CD4-positive, alpha-beta memory T cell (primary cell): ENCODE data around the gene THAP12. TPM values are rescaled to one million over a fixed set of nuclear protein-coding genes. Genes with fewer than 3 reads are reported as not detected.
"Not testable (repeated sequence)": the region's sequence is repeated elsewhere in the genome, so short reads cannot be mapped to it uniquely, and the experiment has no call there.

Experiments
- CTCF ChIA-PET: fragments of 350-600 bp; sonication (Branson Sonifier 250); formaldehyde crosslinking; loops from one replicate; lab custom pipeline; 2021; ENCODE audit warnings: inconsistent platforms; ENCODE audit not compliant: partially characterized antibody; lab: Charles Lee
- POLR2A ChIA-PET: fragments of 350-600 bp; sonication (Branson Sonifier 250); formaldehyde crosslinking; loops from one replicate; lab custom pipeline; 2021; ENCODE audit not compliant: partially characterized antibody; lab: Charles Lee
- DNase-seq, 5 donors: peaks; one replicate each; pipeline versions ENCODE4 v3.0.0 to v3.0.0-alpha.2; 2020 to 2022; ENCODE audit warnings: mixed read lengths in 1 of 5
- H3K27ac ChIP-seq: one replicate; pipeline ENCODE4 v1.7.0; 2013; ENCODE audit warnings: low read depth, low read length
- H3K27me3 ChIP-seq: 2 replicates; pipeline ENCODE4 v1.7.0; 2013; ENCODE audit warnings: mild to moderate bottlenecking, low read length, moderate library complexity; ENCODE audit not compliant: insufficient read depth
- H3K36me3 ChIP-seq: 2 replicates; pipeline ENCODE4 v1.7.0; 2013; ENCODE audit warnings: mild to moderate bottlenecking, low read length, moderate library complexity; ENCODE audit not compliant: insufficient read depth
- H3K4me1 ChIP-seq: 2 replicates; pipeline ENCODE4 v1.7.0; 2013; ENCODE audit warnings: mild to moderate bottlenecking, low read length, moderate library complexity; ENCODE audit not compliant: insufficient read depth
- H3K4me3 ChIP-seq, 2 donors: one replicate each; pipeline ENCODE4 v1.7.0; 2013; ENCODE audit warnings: low read length in 2 of 2, mild to moderate bottlenecking in 1 of 2
- H3K9me3 ChIP-seq, 2 donors: one replicate each; pipeline ENCODE4 v1.7.0; 2013; ENCODE audit warnings: low read length in 2 of 2, control low read depth in 1 of 2; ENCODE audit not compliant: control insufficient read depth in 1 of 2
- H3K27ac Mint-ChIP-seq, 7 donors: one replicate each; pipeline ENCODE4 v1.8.0; 2020 to 2021; ENCODE audit warnings: mixed read lengths in 7 of 7, mild to moderate bottlenecking in 6 of 7, inconsistent platforms in 3 of 7, moderate library complexity in 3 of 7
- H3K27me3 Mint-ChIP-seq, 2 donors: one replicate each; pipeline ENCODE4 v1.8.0; 2020 to 2021; ENCODE audit warnings: mixed read lengths in 2 of 2
- H3K36me3 Mint-ChIP-seq, 2 donors: one replicate each; pipeline ENCODE4 v1.8.0; 2020 to 2021; ENCODE audit warnings: mixed read lengths in 2 of 2, inconsistent platforms in 1 of 2, mild to moderate bottlenecking in 1 of 2
- H3K4me1 Mint-ChIP-seq, 4 donors: one replicate each; pipeline ENCODE4 v1.8.0; 2020 to 2021; ENCODE audit warnings: mixed read lengths in 4 of 4, mild to moderate bottlenecking in 1 of 4
- H3K4me3 Mint-ChIP-seq, 8 donors: one replicate each; pipeline ENCODE4 v1.8.0; 2020 to 2021; ENCODE audit warnings: mixed read lengths in 8 of 8, mild to moderate bottlenecking in 7 of 8, moderate library complexity in 6 of 8, inconsistent platforms in 3 of 8
- H3K9me3 Mint-ChIP-seq, 8 donors: one replicate each; pipeline ENCODE4 v1.8.0; 2020 to 2021; ENCODE audit warnings: mixed read lengths in 8 of 8, mild to moderate bottlenecking in 5 of 8, inconsistent platforms in 3 of 8, moderate library complexity in 1 of 8
- intact Hi-C: fragments of 100-400 bp; cut with micrococcal nuclease; formaldehyde crosslinking; loops from one replicate; pipeline ENCODE4 v1.15.1; 2023
- polyA plus RNA-seq, 2 donors: library from polyadenylated mRNA; unstranded; fragments of 300-500 nt; fragmentation: Illumina TruSeq; gene quantifications; one replicate each; pipeline ENCODE4 v1.2.3, GENCODE V29; 2021
- total RNA-seq, 2 experiments: library from RNA; stranded (reverse); gene quantifications; one replicate each; pipeline ENCODE4 v1.2.3, GENCODE V29; 2021

THAP12 gene
- total and polyA plus RNA-seq, 4 experiments from 2014 or later: 53.7 to 76.2 (median 62.8) TPM

DNA sequence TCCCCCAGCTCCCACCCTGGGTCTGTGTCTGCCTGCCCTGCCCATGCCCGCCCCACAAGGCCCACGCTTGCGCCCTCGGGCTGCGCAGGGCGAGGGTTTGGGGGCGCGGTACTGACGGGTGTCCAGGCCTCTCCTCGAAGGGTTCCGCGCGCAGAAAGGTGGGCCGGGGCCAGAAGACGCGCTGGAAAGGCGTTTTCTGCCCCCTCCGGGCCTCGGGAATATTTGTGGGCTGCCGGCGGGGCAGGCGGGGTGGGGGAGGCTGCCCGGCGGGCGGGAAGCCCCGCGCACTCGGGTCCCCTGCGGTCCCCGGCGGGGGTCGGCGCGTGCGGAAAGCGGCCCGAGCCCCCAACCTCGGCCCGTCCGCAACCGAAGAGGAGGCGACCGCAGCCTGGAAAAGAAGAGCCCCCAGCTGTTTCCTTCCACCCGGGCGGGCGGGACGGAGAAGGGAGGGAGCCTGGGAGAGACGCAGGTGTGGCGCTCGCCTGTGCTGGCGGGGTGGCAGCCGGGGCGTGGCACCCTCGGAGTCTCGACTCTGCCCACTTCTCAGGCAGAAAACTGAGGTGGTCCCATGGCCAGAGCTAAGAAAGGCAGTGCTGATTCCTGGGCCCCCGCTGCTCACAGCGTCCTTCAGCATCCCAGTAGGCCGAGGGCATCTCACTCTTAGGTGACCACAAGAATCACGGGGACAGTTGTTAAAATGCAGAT is 59.0 kb downstream of the THAP12 start:
- Histone ChIP-seq H3K27ac (no peak overlapping the region), H3K9me3 (no peaks in the 10 kb centered on the region), H3K36me3 (no peaks in the 10 kb centered on the region), H3K4me1 (no peaks in the 10 kb centered on the region), H3K4me3 (no peak overlapping the region), H3K27me3 (peaks cover 8% of the 10 kb centered on the region)
- DNase-seq: no peak
- H3K4me1 Mint-ChIP-seq: peaks cover 0 to 15% (median 6%) of the 10 kb centered on the region in 4 donors
- H3K27ac Mint-ChIP-seq: no peak overlapping the region
- H3K9me3 Mint-ChIP-seq: no peaks in the 10 kb centered on the region
- CTCF ChIA-PET: interaction anchor here (0.8 to 8.9 kb wide), 6 partner anchors 14 to 520 kb away, joined by 3 to 288 read pairs (median 4); partner anchors contain the start of gene WNT11
- H3K27me3 Mint-ChIP-seq: peaks cover 27 to 31% of the 10 kb centered on the region in 2 donors
- POLR2A ChIA-PET: no interaction called here
- intact Hi-C loops: no loop called here
- H3K36me3 Mint-ChIP-seq: no peaks in the 10 kb centered on the region
- H3K4me3 Mint-ChIP-seq: no peak overlapping the region

DNA sequence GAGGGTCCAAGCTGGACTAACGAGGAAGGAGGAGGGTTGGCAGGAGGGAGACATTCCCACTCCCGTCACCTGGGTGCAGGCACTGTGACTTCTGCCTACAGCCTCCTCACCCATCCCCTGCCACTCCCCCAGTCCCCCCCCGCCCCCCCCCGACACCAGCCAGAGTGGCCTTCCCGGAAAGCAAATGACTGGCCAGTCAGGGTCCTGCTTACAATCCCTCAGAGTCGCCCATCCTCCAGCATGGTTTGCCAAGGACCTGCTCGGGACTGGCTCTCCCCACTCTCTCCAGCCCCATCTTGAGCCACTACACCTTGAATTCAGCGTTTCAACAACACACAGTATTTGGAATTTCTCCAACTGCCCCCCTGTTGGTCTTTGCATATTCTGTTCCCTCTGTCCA is 59.6 kb downstream of the THAP12 start:
- intact Hi-C loops: no loop called here

DNA sequence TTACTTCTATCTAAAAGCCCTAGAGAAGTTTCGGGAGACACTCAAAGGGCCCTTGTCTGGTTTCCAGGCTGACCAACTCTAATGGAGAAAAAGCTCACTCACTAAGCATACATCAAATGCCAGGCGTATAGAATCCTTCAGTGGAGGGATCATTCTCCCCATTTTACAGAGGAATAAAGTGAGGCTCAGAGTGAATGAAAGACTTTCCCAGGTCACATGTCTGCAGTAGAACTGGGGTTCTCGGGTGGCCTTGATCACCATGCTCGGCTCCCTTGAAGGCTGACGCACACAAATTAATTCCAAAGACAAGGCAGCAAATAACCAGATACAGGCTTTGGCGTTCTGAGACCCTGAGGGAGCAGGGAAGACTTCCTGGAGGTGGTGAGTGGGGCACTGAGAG is 60.0 kb downstream of the THAP12 start:
- intact Hi-C loops: no loop called here
- H3K4me3 Mint-ChIP-seq: no peak overlapping the region
- CTCF ChIA-PET: interaction anchor here (1.9 to 8.9 kb wide), 3 partner anchors 112 to 519 kb away, joined by 5 to 288 read pairs (median 46); partner anchors contain the start of gene WNT11

More for the DNA sequence above, 59.6 kb downstream of the THAP12 start:
- Histone ChIP-seq H3K27me3 (peaks cover 8% of the 10 kb centered on the region), H3K9me3 (no peaks in the 10 kb centered on the region), H3K27ac (no peak overlapping the region), H3K4me3 (no peak overlapping the region), H3K4me1 (no peaks in the 10 kb centered on the region), H3K36me3 (no peaks in the 10 kb centered on the region)
- no peak overlapping the region for H3K27ac Mint-ChIP-seq
- H3K27me3 Mint-ChIP-seq: peaks cover 27 to 31% of the 10 kb centered on the region in 2 donors
- H3K4me3 Mint-ChIP-seq: no peak overlapping the region
- no peaks in the 10 kb centered on the region for H3K36me3 Mint-ChIP-seq
- no peak for DNase-seq
- POLR2A ChIA-PET: no interaction called here
- H3K4me1 Mint-ChIP-seq: peaks cover 0 to 15% (median 6%) of the 10 kb centered on the region in 4 donors
- CTCF ChIA-PET: interaction anchor here (1.4 to 8.9 kb wide), 4 partner anchors 112 to 519 kb away, joined by 5 to 288 read pairs (median 26); partner anchors contain the start of gene WNT11
- H3K9me3 Mint-ChIP-seq: no peaks in the 10 kb centered on the region

DNA sequence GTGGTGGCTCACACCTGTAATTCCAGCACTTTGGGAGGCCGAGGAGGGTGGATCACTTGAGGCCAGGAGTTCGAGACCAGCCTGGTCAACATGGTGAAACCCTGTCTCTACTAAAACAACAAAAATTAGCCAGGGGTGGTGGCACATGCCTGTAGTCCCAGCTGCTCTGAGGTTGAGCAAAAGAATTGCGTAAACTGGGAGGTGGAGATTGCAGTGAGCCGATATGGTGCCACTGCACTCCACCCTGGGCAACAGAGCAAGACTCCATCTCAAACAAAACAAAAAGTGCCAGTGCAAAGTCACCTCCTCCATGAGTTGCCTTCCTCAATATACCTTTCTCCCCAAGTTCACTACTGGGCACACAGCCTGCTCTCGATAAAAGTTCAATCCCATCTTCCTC is 61.1 kb downstream of the THAP12 start:
- H3K9me3 Mint-ChIP-seq, DNase-seq, H3K4me1 ChIP-seq, H3K36me3 ChIP-seq, H3K27ac Mint-ChIP-seq, H3K36me3 Mint-ChIP-seq, H3K27me3 ChIP-seq, H3K4me3 ChIP-seq, H3K9me3 ChIP-seq, H3K27ac ChIP-seq, H3K4me3 Mint-ChIP-seq, intact Hi-C loops: not testable (repeated sequence)
- ChIA-PET CTCF (interaction anchor here (0.8 to 8.9 kb wide), 10 partner anchors 12 to 614 kb away, joined by 3 to 288 read pairs (median 4); partner anchors contain the start of gene WNT11), POLR2A (interaction anchor here (3.5 kb wide), 1 partner anchor 112 kb away, joined by 25 read pairs; no protein-coding TSS in a partner anchor)
- Mint-ChIP-seq H3K27me3 (peaks cover 24 to 27% of the 10 kb centered on the region in 2 donors), H3K4me1 (peaks cover 0 to 15% (median 6%) of the 10 kb centered on the region in 4 donors)

More for the DNA sequence above, 60.0 kb downstream of the THAP12 start:
- Histone ChIP-seq H3K9me3 (no peaks in the 10 kb centered on the region), H3K27me3 (peaks cover 8% of the 10 kb centered on the region), H3K36me3 (no peaks in the 10 kb centered on the region), H3K27ac (no peak overlapping the region), H3K4me1 (no peaks in the 10 kb centered on the region), H3K4me3 (no peak overlapping the region)
- peaks cover 27 to 31% of the 10 kb centered on the region in 2 donors for H3K27me3 Mint-ChIP-seq
- POLR2A ChIA-PET: no interaction called here
- no peak for DNase-seq
- H3K36me3 Mint-ChIP-seq: no peaks in the 10 kb centered on the region
- no peaks in the 10 kb centered on the region for H3K9me3 Mint-ChIP-seq
- H3K4me1 Mint-ChIP-seq: peaks cover 0 to 15% (median 6%) of the 10 kb centered on the region in 4 donors
- no peak overlapping the region for H3K27ac Mint-ChIP-seq

DNA sequence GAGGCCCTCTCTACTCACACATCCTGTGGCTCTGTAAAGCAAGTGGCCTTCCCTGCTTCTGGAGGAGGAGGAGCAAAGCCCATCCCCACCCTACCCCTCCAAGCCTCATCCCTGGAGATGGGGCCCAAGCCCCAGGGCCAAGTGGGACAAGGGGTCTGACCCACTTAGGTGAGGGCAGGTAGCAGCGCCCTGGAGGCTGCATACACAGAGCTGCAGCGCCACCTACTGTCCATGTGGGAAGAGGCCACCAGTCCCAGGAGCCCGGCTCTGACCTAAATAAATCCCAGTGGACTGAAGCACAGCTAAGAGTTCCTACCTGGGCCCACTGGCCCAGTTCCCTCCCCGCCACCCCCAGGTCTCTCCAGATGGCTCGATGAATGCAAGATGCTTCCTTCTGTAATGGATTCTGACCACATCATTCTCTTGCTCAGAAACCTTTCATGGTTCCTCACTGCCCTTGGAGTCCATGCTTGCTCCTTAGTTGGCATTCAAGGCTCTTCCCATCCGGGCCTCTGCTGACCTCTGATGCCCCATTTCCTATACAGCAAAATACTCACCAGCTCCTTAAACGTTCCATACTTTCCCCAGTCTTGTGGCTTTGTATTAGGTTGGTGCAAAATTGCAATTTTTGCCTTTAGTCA is 62.1 kb downstream of the THAP12 start:
- Histone ChIP-seq H3K9me3 (no peaks in the 10 kb centered on the region), H3K27me3 (peaks cover 8% of the 10 kb centered on the region), H3K4me3 (no peak overlapping the region), H3K4me1 (no peaks in the 10 kb centered on the region), H3K27ac (no peak overlapping the region), H3K36me3 (no peaks in the 10 kb centered on the region)
- Mint-ChIP-seq H3K27me3 (peaks cover 23 to 27% of the 10 kb centered on the region in 2 donors), H3K36me3 (no peaks in the 10 kb centered on the region), H3K4me3 (no peak overlapping the region), H3K27ac (peak overlapping the region in 1 of 7 donors; percentile 67), H3K4me1 (peaks cover 0 to 14% (median 6%) of the 10 kb centered on the region in 4 donors), H3K9me3 (no peaks in the 10 kb centered on the region)
- CTCF ChIA-PET: interaction anchor here (0.7 to 8.9 kb wide), 22 partner anchors 9 to 613 kb away, joined by 3 to 288 read pairs (median 4); partner anchors contain the start of gene WNT11
- POLR2A ChIA-PET: interaction anchor here (3.5 kb wide), 1 partner anchor 111 kb away, joined by 25 read pairs; no protein-coding TSS in a partner anchor
- intact Hi-C loops: loop anchor here (1.0 kb wide), 2 partner anchors 112 to 516 kb away; no protein-coding TSS in a partner anchor
- peak; percentile 75 to 80 (median 78) for DNase-seq

DNA sequence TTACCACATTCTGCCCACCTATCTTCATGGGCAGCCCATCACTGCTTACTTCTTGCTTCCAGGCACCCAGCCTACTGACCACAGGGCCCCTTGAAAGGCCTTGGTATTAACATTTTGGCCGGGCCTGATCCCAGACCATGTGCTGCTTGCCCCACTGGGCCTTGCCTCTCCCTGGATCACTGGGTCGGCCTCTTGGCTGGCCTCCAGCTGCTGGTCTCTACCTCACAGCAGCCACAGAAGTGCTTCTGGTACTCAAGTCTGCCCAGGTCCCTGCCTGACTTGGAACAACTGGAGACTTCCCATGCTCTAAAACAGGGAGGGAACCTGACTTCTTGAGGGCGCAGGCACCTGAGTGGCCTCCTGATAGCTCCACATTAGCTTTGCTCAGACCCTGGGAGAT is 63.6 kb downstream of the THAP12 start:
- ChIA-PET CTCF (interaction anchor here (1.0 to 8.9 kb wide), 7 partner anchors 69 to 421 kb away, joined by 3 to 288 read pairs (median 7); partner anchors contain the start of gene WNT11), POLR2A (interaction anchor here (3.5 kb wide), 1 partner anchor 109 kb away, joined by 25 read pairs; no protein-coding TSS in a partner anchor)
- H3K27ac Mint-ChIP-seq: no peak overlapping the region
- Histone ChIP-seq H3K27ac (no peak overlapping the region), H3K9me3 (no peaks in the 10 kb centered on the region), H3K4me3 (no peak overlapping the region), H3K4me1 (no peaks in the 10 kb centered on the region), H3K36me3 (no peaks in the 10 kb centered on the region), H3K27me3 (peaks cover 8% of the 10 kb centered on the region)
- H3K4me1 Mint-ChIP-seq: no peaks in the 10 kb centered on the region
- peaks cover 18 to 22% of the 10 kb centered on the region in 2 donors for H3K27me3 Mint-ChIP-seq
- no peaks in the 10 kb centered on the region for H3K36me3 Mint-ChIP-seq
- intact Hi-C loops: no loop called here
- DNase-seq: no peak
- no peak overlapping the region for H3K4me3 Mint-ChIP-seq
- no peaks in the 10 kb centered on the region for H3K9me3 Mint-ChIP-seq

DNA sequence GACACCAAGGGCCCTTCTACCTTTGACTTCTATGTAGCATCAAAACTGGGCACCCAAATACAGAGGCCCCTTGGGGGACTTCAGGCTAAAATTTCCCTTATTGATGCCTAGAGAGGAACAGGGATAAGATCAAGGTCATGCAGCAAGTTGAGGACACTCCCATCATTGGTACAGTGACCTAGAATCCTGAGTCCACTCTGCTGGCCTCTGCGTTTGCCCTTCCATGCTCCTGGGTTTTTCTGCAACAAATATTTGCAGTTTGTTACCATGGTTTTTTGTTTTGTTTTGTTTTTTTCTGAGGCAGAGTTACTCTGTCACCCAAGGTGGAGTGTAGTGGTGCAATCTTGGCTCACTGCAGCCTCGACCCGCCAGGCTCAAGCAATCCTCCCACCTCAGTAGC is 64.2 kb downstream of the THAP12 start:
- Mint-ChIP-seq H3K4me3 (no peak overlapping the region), H3K27ac (no peak overlapping the region), H3K27me3 (peaks cover 18 to 22% of the 10 kb centered on the region in 2 donors), H3K4me1 (no peaks in the 10 kb centered on the region), H3K9me3 (no peaks in the 10 kb centered on the region), H3K36me3 (no peaks in the 10 kb centered on the region)
- CTCF ChIA-PET: interaction anchor here (1.9 to 8.9 kb wide), 4 partner anchors 69 to 420 kb away, joined by 4 to 288 read pairs (median 28); partner anchors contain the start of gene WNT11
- H3K27ac ChIP-seq: no peak overlapping the region
- no peaks in the 10 kb centered on the region for H3K36me3 ChIP-seq
- intact Hi-C loops: no loop called here
- no peaks in the 10 kb centered on the region for H3K9me3 ChIP-seq
- POLR2A ChIA-PET: no interaction called here
- no peak overlapping the region for H3K4me3 ChIP-seq
- no peaks in the 10 kb centered on the region for H3K4me1 ChIP-seq
- H3K27me3 ChIP-seq: peaks cover 8% of the 10 kb centered on the region
- no peak for DNase-seq
